HG02588 (cell line): ENCODE results near the gene RAD52.
"Not testable (repeated sequence)": the region's sequence is repeated elsewhere in the genome, so short reads cannot be mapped to it uniquely, and the experiment has no call there.

Source experiments
- ATAC-seq: cut with Tn5 transposase; IDR thresholded peaks from one replicate; pipeline ENCODE4 v1.9.1; 2021; ENCODE audit warnings: mild to moderate bottlenecking, moderate library complexity; ENCODE audit not compliant: unreplicated experiment

RAD52 gene

DNA sequence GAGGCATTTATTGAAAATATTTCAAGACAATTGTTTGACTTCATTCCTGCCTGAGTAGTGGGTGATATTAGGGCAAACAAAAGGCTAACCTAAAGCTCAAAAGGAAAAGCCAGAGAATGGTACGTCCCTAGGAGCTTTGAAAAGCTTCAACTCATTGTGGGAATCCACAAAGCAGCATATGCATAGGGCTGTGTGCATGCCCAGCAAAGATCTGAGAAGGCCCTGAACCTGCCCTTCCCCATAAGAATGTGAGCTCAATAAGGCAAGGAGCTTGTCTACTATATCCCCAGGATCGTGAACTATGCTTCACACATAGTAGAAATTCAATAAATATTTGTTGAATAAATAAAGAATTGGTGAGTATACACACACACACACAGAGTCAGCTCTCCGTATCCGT lies 19.1 kb upstream of the RAD52 start:
- ATAC-seq, result no peak

DNA sequence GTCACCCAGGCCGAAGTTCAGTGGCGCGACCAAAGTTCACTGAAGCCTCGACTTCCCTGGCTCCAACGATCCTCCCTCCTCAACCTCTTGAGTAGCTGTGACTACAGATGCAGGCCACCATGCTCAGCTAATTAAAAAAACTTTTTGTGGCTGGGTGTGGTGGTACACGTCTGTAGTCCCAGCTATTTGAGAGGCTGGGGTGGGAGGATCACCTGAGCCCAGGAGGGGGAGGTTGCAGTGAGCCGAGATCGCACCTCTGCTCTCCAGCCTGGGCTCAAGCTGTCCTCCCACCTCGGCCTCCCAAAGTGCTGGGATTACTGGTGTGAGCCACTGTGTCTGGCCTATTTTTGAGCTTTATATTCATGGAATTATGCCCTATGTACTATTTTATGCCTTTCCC lies 18.1 kb upstream of the RAD52 start:
- no peak for ATAC-seq

DNA sequence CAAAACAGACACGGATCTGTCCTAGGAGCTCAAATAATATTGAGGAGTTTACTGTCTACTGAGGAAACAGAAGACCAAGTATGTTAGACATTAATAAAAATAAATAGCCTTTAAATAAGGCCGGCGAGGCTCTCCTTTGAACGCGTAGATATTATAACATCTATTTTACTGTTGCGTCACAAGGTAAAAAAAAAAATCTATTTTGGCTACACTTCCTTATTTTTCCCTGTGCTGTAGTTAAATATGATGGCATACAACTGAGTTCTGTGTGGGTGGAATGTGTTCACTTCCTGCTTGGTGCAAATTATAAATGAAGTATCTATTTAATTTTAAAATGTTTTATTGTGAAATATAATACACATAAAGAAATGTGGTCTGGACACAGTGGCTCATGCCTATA lies 17.2 kb upstream of the RAD52 start:
- no peak for ATAC-seq

DNA sequence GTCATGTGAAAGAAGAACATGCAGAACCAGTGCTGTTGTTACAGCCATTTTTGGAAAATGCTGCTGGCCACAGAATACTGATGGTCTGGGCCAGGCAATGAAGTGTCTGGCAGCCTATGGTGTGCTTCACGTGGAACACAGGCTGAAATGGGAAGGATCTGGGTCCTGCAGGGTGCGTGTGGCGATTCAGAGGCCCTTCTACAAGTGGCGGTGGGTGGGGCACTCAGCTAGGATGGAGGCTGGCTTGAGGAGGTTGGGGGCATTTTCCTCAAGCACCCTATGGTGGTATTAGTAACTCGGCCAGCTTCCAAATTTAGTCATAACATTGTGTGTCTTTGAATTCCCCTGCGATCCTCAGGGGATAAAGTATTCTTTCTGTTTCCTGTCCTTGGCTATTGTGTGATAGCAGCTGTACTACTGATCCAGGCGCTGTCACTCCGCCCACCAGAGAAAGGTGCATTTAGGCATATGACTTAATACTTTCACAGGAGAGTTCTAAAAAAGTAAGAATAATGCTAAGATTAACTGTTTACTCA lies 9.2 kb upstream of the RAD52 start:
- no peak for ATAC-seq

DNA sequence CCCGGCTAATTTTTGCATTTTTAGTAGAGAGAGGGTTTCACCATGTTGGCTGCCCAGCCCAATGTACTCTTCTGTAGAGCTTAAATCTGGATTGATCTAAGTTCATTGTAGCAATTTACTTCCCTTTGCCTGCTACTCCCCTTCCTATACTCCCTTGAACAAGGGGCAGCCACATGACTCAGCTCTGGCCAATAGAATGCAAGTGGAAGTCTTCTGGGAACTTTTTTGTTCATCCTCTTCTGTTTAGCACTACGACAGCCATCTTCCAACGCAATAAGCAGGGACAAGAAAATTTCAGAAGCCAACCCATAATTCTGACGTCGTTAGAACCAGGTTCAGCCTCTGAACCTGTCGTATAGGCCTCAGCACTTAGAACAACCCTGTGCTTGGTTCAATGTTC lies 6.4 kb upstream of the RAD52 start:
- ATAC-seq, result no peak

DNA sequence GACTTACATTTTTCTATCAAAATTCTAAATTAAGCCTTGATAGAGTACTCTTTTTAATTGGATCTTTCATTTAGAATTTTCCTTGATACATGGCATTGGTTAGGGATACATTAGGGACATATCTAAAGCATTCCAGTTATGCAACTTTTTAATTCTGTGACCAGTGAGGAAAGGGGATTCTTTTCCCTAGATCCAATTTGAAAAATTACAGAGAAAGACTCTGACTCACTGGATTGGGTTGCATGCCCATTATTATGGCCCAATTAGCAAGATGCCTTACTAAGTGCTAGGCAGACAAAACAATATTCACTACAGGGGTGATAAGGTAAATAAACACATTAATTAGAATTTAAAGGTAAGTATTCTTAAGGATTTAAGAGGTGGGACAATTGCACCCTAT lies 5.2 kb upstream of the RAD52 start:
- no peak for ATAC-seq

DNA sequence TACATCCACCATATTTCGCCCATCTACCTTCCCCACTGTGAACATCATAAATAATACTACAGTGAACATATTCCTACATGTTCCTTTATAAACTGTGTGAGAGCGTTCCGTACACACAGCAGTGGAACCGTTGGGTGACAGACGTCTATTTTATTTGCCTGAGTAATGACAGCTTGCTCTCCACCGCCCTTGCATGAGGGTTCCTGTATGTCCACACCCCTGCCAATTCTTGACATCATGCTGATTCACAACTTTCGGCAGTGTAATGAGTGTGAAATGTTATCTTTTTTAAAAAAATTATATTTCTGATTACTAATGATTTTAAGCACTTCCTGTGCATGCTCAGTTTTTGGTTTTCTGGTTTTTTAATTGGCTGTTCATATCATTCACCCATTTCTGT lies 4.3 kb upstream of the RAD52 start:
- no peak for ATAC-seq

DNA sequence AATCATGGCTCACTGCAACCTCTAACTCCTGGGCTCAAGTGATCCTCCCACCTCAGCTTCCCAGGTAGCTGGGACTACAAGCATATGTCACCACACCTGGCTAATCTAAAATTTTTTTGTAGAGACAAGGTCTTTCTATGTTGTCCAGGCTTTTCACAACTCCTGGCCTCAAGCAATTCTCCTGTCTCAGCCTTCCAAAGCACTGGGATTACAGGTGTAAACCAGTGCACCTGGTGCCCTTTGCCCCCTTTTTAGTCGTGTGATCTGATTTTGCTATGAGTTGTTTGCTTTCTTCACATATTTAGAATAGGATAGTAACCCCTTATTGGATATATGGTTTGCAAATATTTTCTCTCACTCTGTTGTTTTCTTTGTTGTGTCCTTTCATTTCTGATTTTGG lies 1.7 kb upstream of the RAD52 start:
- no peak for ATAC-seq

DNA sequence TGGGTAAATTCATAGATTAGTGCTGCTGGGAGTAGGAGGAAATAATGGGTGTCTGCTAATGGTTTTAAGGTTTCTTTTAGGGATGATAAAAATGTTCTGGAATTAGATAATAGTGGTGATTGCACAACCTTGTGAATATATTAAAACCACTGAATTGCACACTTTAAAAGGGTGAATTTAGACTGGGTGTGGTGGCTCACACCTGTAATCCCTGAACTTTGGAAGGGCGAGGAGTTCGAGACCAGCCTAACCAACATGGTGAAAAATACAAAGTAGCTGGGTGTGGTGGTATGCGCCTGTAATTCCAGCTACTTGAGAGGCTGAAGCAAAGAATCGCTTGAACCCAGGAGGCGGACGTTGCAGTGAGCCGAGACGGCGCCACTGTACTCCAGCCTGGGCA lies 1.3 kb downstream of the RAD52 start:
- no peak for ATAC-seq

DNA sequence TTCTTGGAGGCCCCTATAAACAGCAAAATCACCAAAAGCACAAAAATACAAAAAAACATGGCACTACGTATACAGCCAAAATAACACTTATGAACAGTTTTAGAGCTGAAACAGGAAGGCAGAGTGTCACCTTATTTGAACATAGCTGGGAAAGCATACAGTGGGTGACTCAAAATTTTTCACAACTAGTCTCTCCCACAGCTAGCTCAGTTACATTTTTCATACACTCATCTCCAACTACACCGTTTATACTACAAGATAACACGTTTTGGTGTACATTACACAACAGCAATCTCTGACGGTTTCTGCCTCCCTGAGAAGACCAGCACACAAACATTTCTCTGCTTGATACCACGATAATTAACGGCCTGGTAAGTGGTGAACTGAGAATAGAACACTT lies 2.9 kb downstream of the RAD52 start:
- ATAC-seq, result no peak

DNA sequence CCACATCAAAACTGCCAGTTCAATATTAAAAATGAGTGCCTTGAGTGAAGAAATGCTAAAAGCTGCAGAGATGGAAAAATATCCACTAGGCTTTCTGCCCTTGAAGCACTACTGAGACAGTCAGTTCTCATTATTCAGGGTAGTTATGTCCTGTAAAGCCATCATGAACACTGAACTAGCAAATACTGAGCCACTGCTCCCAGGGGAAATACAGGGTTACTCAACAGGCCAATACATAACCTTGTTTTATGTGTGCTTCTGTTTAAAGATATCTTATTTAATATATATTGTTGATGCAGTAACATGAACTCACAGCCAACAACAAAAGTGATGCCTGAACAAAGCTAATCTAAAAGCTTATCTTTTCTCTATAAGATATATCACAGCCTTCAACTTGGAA lies 3.3 kb downstream of the RAD52 start:
- no peak for ATAC-seq

DNA sequence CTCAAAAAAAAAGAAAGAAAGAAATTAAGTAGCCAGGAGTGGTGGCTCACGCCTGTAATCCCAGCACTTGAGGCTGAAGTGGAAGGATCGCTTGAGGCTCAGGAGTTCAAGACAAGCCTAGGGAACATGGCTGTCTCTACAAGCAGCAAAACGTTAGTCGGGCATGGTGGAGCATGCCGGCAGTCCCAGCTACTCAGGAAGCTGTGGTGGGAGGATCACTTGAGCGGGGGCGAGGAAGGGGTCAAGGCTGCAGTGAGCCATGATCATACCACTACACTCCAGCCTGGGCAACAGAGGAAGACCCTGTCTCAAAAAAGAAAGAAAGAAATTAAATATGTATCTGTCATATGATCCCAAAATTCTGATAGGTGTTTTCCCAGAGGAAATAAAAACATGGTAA lies 5.3 kb downstream of the RAD52 start:
- no peak for ATAC-seq

DNA sequence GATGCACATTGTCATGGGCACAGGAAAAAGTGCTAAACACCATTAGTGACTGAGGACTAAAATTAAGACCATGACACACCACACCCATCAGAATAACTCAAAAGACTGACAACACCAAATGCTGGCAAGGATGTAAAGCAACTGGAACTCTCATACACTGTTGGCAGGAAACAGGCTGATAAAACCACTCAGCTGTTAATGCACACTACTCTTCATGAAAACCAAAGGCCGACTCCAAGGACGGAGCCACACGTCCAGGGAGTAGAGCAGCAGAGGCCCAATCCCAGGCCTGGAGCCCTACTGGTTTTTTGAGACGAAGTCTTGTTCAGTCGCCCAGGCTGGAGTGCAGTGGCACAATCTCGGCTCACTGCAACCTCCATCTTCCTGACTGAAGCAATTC lies 6.4 kb downstream of the RAD52 start:
- no peak for ATAC-seq

DNA sequence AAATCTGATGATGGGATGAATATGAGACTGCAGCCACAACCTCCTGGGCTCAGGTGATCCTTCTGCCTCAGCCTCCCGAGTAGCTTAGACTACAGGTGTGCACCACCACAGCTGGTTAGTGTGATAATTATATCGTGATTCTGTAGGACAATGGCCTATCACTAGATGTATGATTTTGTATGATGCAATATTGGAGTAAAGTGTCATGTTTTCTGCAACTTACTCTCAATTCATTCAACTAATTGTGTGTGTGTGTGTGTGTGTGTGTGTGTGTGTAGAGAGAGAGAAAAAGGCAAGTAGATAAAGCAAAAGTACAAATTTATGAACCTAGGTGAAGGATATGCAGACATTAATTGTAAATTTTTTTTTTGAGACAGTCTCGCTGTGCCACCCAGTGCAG lies 10.7 kb downstream of the RAD52 start:
- ATAC-seq, result no peak

DNA sequence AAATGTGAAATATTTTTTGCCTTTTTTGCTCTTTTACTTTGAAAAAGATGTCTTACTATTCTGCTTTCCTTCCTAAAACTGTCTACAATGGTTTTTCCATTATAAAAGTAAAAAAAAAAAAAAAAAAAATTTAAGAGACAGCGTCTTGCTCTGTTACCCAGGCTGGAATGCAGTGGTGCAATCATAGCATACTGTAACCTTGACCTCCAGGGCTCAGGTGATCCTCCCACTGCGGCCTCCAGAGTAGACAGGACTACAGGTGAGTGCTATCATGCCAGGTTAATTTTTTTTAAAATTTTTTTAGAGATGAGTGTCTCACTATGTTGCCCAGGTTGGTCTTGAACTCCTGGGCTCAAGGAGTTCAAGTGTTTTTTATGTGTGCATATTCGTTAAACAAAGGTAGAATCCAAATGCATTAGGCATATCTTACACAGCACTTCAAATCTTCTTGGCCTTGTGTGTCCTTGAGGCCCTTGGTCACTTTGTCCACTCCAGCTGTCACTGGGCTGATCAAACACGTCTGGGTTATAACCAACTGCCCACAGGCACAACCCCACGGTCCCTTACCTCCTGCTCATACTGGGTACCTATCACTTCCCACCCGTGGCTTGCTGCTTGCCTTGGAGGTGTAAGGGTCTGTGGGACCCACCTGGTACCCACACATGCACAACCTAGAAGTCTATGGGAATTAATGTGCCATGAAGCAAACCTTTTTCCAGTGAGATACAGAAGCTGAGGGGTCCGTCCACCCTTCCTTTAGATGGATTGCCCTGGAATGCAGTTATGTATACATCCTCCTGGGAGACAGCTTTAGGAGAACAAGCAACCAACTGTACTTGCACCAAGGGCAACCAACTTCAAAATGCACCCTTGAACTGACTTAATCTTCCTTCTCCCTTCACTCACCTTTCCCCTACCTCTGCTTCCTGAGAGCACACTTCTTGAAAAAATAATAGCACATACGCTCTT lies 12.8 kb downstream of the RAD52 start:
- no peak for ATAC-seq

DNA sequence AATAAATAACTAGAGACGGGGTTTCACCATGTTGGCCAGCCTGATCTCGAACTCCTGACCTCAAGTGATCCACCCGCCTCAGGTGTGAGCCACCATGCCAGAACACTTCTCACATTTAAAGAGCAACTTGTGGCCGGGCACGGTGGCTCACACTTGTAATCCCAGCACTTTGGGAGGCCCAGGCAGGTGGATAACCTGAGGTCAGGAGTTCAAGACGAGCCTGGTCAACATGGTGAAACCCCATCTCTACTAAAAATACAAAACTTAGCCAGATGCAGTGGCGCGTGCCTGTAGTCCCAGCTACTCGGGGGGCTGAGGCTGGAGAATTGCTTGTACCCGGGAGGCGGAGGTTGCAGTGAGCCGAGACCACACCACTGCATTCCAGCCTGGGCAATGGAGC lies 13.6 kb downstream of the RAD52 start:
- ATAC-seq, result not testable (repeated sequence)

DNA sequence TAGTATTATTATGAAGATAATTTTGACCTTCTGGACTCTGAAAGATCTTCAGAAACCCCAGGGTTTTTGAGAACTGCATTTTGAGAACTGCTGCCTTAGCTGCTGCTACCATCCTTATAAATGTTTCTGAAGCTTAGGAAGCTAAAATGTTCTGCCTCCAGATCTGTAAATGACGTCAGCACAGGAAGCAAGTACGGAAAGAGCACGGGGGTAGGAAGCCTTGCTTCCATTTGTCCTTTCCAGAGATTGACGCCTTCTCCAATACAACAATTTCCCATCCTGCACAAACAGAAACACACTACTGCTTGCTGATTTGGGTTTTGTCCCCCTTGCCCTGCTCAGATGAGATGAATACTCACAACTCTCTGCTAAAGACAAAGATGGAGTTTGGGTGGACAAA lies 17.9 kb downstream of the RAD52 start:
- no peak for ATAC-seq

DNA sequence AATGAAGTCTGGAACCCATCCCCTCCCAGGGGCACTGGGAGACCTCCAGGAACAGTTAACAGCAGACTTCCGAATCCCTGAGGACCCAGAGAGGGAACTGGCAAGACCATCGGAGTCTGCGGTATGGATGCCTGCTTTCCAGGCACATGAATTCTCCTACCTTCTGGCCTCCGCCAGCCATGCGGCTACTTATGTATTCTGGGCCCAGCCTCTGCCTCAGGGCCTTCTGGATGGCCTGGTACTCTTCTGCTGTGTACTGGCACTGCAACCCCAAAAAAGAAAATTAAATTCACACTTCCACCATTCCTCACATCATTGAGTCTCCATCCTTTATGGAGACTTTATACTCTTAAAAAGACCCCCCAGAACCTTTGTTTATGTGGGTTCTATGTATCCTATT lies 18.4 kb downstream of the RAD52 start:
- no peak for ATAC-seq

DNA sequence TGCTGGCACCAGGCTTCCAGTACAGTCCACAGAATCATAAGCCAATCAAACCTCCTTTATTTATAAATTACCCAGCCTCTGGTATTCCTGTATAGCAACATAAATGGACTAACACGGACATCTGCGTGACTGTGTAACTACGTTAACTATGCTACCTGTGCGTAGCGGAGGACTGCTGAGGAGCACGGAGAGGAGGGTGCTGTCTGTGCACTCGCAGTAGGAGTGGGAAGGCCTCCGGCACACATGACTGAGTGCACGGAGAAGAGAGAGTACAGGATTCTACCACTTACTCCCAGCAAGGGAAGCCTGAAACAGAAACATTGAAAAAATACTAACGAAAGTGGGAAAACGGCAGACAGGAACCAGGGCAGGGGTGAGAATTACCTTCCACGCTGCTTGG lies 22.9 kb downstream of the RAD52 start:
- no peak for ATAC-seq

DNA sequence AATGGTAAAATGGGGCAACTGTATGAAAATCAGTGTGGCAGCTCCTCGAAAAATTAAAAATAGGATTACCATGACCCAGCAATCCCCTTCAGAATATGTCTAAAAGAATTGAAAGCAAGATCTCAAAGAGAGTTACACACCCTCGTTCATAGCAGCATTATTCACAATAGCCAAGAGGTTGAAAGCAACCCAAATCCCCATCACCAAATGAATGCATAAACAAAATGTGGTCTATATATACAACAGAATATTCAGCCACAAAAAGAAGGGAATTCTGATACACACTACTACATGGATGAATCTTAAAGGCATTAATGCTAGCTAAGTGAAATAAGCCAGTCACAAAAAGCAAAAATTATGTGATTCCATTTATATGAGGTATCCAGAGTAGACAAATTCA lies 27.2 kb downstream of the RAD52 start:
- ATAC-seq, result no peak

DNA sequence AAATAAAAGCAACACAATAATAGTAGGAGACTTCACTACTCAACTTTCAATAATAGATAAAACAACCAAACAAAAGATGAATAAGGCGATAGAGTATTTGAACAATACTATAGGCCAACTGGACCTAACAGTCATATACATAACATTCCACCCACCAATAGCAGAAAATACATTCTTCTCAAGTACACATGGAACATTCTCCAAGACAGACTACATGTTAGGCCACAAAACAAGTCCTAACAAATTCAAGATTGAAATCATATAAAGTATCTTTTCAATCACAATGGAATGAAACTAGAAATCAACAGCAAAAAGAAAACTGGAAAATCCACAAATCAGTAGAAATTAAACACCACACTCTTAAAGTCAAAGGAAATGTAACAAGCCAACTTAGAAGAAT lies 28.8 kb downstream of the RAD52 start:
- no peak for ATAC-seq

DNA sequence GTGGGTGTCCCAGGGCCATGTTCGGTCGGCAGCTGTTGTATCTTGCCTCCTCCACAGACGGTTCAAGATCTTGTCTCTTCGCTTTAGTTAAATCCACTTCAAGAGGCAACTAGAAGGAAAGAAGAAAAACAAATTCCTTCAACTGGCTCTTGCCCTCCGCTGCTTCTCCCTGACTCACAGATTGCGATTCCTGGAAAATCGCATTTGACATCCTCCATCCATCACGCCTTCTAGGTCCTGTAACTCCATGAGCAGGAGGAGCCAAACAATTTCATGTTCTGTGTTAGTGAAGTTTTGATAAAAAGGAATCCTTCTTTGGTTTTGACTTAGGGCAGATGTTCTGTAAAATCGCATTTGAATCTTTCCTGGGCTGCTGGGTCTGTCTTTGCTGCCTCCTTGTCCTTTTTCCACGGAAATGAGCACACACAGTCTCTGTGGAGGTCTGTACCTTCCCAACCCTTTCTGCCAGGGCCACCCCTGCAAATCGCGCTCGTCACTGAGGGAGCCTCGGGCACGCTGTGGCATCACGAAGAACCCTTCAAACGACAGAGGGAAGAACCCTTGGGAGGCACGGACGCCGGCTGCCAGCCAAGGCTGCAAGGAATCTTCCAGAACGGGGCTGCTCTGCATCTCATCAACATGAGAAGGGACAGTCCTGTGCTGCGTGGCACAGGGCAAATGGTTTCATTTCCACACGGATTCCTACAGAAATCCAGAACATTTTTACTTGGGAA lies 32.6 kb downstream of the RAD52 start:
- no peak for ATAC-seq
